Upper lobe of right lung (tissue), 1 donor: ENCODE measurements around the gene MRTFA. TPM values are rescaled to one million over a fixed set of nuclear protein-coding genes. Genes with fewer than 3 reads are reported as not detected.

Source experiments
- ATAC-seq: fragments of 200-7000 bp; cut with Tn5 transposase; one replicate; pipeline ENCODE4 v1.9.1; 2020; ENCODE audit warnings: mild to moderate bottlenecking, moderate library complexity
- DNase-seq: peaks from one replicate; pipeline ENCODE4 v3.0.0-alpha.2; 2020
- H3K27ac ChIP-seq: fragments of 200-600 bp; one replicate; pipeline ENCODE4 v1.8.0; 2022
- H3K27me3 ChIP-seq: fragments of 200-600 bp; one replicate; pipeline ENCODE4 v1.8.0; 2022; ENCODE audit warnings: mild to moderate bottlenecking
- H3K36me3 ChIP-seq: fragments of 200-600 bp; one replicate; pipeline ENCODE4 v1.8.0; 2022
- H3K4me1 ChIP-seq: fragments of 200-600 bp; one replicate; pipeline ENCODE4 v1.8.0; 2022
- H3K4me3 ChIP-seq: fragments of 200-600 bp; one replicate; pipeline ENCODE4 v1.8.0; 2022; ENCODE audit warnings: mild to moderate bottlenecking
- H3K9me3 ChIP-seq: fragments of 200-600 bp; one replicate; pipeline ENCODE4 v1.8.0; 2022
- CTCF ChIP-seq: fragments of 200-600 bp; IDR thresholded peaks from one replicate; pipeline ENCODE4 v1.8.0; 2022; ENCODE audit warnings: antibody characterized with exemption
- intact Hi-C: fragments of 100-400 bp; cut with DNase I; formaldehyde crosslinking; loops from one replicate; pipeline ENCODE4 v1.11.0; 2022
- total RNA-seq: library from RNA; stranded (reverse); fragmentation: NEBNext Ultra II Directional; extraction: Animal tissue kit (Norgen Biotek cat#: 25700); gene quantifications from one replicate; pipeline ENCODE4 v1.2.1, GENCODE V29; 2021
- donor health status: DM: no; HTN: yes; CAD: no; lungs with severe emphysema.

Gene MRTFA
- total RNA-seq, 1 donor from 2014 or later, result 60.4 TPM

GRCh38 chr22:40597526-40598430 is 38.7 kb downstream of the MRTFA start:
- Histone ChIP-seq H3K4me1 (peaks cover 33% of the 10 kb centered on the region), H3K27ac (peak overlapping the region; percentile 1), H3K4me3 (no peak overlapping the region), H3K9me3 (no peaks in the 10 kb centered on the region), H3K27me3 (no peaks in the 10 kb centered on the region), H3K36me3 (no peaks in the 10 kb centered on the region)
- TF ChIP-seq CTCF, result no peak
- intact Hi-C loops, result no loop called here
- DNase-seq (no peak), ATAC-seq (no peak)

- intact Hi-C loops, result no loop called here
- TF ChIP-seq CTCF, result no peak
These were observed 40.9 kb downstream of the MRTFA start for GRCh38 chr22:40595497-40596234.

GRCh38 chr22:40594924-40595323 is 41.6 kb downstream of the MRTFA start:
- Histone ChIP-seq H3K27ac (no peak overlapping the region), H3K4me1 (peaks cover 15% of the 10 kb centered on the region), H3K4me3 (no peak overlapping the region), H3K27me3 (no peaks in the 10 kb centered on the region), H3K36me3 (no peaks in the 10 kb centered on the region), H3K9me3 (no peaks in the 10 kb centered on the region)
- TF ChIP-seq CTCF, result no peak
- ATAC-seq (no peak), DNase-seq (peak; percentile 70)
- intact Hi-C loops, result no loop called here

More at GRCh38 chr22:40595497-40596234, 40.9 kb downstream of the MRTFA start:
- Histone ChIP-seq H3K27me3 (no peaks in the 10 kb centered on the region), H3K27ac (no peak overlapping the region), H3K4me1 (peaks cover 16% of the 10 kb centered on the region), H3K4me3 (no peak overlapping the region), H3K36me3 (no peaks in the 10 kb centered on the region), H3K9me3 (no peaks in the 10 kb centered on the region)
- ATAC-seq (peak; percentile 45), DNase-seq (no peak)

GRCh38 chr22:40594346-40594745 is 42.2 kb downstream of the MRTFA start:
- ATAC-seq, result no peak

More at GRCh38 chr22:40594346-40594745, 42.2 kb downstream of the MRTFA start:
- H3K4me3 ChIP-seq, result no peak overlapping the region
- H3K27ac ChIP-seq, result no peak overlapping the region
- no peaks in the 10 kb centered on the region for H3K36me3 ChIP-seq
- H3K27me3 ChIP-seq, result no peaks in the 10 kb centered on the region
- no peak for TF ChIP-seq CTCF
- peaks cover 15% of the 10 kb centered on the region for H3K4me1 ChIP-seq
- no peaks in the 10 kb centered on the region for H3K9me3 ChIP-seq
- intact Hi-C loops, result no loop called here
- DNase-seq, result no peak
